ENCODE results near the gene SUPT5H.

The SUPT5H gene

GRCh38 chr19:39520541-39521484, 75.4 kb downstream of the SUPT5H start:
- no peak for DNase-seq (ENCODE audit: low read depth in 2 of 2)

DNA sequence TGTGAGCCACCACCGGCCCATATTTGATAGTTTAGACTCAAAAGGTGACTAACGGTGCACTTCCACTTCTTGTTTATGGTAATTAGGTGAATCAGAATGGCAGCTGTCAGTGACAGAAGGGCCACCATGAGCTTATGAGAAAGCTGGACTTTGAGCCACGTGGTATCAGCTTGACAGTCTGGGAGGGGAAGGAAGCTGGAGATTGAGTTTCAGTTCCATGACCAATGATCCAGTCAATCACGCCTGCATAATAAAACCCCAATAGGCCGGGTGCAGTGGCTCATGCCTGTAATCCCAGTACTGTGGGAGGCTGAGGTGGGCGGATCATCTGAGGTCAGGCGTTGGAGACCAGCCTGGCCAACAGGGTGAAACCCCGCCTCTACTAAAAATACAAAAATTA, 79.1 kb downstream of the SUPT5H start:
- no peak for DNase-seq (ENCODE audit: low read depth in 2 of 2)

DNA sequence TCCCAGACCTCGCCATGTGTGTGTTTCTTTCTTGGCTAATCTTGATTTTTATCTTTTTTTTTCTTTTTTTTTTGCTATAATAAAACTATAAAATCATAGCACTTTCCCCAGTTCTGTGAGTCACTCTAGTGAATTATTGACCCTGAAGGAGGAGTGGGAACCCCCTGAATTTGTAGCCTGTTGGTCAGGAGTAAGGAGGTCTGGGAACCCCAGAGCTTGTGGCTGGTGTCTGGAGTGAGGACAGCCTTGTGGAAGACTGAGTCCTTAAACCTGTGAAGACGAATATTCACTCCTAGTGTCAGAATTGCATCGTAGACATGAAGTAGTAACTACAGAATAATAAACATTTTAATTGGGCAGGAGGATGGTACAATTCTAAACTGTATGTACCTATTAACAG, 79.8 kb downstream of the SUPT5H start:
- no peak for DNase-seq (ENCODE audit: low read depth in 2 of 2)
